Fibroblast of villous mesenchyme (primary cell): ENCODE results near the gene MCC. TPM values are rescaled to one million over a fixed set of nuclear protein-coding genes. Genes with fewer than 3 reads are reported as not detected.

Experiments used
- DNase-seq: peaks from one replicate; pipeline ENCODE4 v3.0.0-alpha.2; 2010; ENCODE audit warnings: low read depth
- H3K4me3 ChIP-seq: 2 replicates; pipeline ENCODE4 v1.5.1; 2011; ENCODE audit warnings: low read depth, mild to moderate bottlenecking, low read length
- CTCF ChIP-seq: IDR thresholded peaks from 2 replicates; pipeline ENCODE4 v1.5.1; 2012; ENCODE audit warnings: low read depth, mild to moderate bottlenecking, low read length; ENCODE audit not compliant: insufficient read depth
- total RNA-seq: library from RNA; depleted of rRNA; stranded (reverse); fragments of >200 nt; gene quantifications from 2 replicates; pipeline ENCODE4 v1.2.3, GENCODE V29; 2012

The MCC gene
- total RNA-seq, 1 donor = 37.6 TPM

DNA sequence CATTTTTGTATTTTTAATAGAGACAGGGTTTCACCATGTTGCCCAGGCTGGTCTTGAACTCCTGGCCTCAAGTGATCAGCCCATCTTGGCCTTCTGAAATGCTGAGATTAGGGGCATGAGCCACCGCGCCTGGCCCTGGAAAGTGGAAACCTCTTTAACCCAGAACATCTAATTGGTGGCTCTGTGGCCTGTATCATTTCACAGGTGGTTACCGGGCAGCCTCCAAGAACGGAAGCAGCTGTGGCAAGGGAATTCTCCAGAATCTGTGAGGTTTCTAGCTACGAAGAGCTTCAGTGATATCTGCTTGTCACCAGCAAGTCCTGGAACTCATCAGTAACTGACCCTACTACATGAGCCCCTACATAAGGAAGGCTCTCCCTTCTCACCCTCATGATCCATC lies 316.7 kb downstream of the MCC start:
- no peak overlapping the region for H3K4me3 ChIP-seq
- DNase-seq = no peak

DNA sequence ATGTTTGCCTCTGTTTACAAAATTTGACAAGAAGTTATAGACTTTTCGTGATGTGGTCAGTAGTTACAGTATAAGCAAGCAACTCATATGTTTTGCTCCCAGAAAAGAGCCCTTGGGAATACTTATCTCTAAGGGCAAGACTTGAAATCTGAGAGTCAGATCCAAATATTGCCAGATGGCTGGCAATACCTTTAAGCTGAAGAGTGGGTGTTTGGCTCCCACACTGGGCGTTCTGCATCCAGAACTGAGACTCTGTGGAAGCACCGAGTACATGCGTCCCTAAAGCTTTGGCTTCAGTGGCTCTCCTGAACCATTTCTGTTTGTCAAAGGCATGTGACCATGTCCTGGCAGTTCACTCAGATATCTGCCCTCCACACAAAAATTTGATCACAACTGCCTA lies 317.5 kb downstream of the MCC start:
- TF ChIP-seq CTCF = no peak
- DNase-seq = peak; percentile 64
- H3K4me3 ChIP-seq = no peak overlapping the region

More for the DNA sequence above, 316.7 kb downstream of the MCC start:
- TF ChIP-seq CTCF = no peak

- DNase-seq = peak; percentile 74
- H3K4me3 ChIP-seq = no peak overlapping the region
- no peak for TF ChIP-seq CTCF
These were observed 318.5 kb downstream of the MCC start for GRCh38 chr5:113169720-113170119.

DNA sequence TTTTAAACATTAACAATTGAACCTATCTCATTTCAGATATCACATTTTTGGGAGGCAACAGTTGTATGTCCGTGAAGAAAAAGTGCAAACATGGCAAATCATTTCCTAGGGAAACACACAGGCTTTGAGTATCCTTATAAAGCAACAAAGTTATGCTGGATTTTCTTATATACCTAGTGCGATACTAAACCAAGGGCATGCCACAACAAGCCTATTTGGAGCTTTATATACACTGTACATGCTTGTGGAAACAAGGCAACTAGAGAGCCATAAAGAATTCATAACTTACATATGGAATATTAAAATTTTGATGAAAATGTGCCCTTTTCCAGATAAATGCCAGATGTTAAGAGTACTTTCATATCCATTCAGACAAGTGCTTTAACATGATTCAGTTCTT lies 320.3 kb downstream of the MCC start:
- no peak for TF ChIP-seq CTCF
- no peak overlapping the region for H3K4me3 ChIP-seq
- DNase-seq = no peak

- H3K4me3 ChIP-seq = no peak overlapping the region
- TF ChIP-seq CTCF = no peak
- DNase-seq = peak; percentile 70
These were observed 321.3 kb downstream of the MCC start for GRCh38 chr5:113166852-113167366.

DNA sequence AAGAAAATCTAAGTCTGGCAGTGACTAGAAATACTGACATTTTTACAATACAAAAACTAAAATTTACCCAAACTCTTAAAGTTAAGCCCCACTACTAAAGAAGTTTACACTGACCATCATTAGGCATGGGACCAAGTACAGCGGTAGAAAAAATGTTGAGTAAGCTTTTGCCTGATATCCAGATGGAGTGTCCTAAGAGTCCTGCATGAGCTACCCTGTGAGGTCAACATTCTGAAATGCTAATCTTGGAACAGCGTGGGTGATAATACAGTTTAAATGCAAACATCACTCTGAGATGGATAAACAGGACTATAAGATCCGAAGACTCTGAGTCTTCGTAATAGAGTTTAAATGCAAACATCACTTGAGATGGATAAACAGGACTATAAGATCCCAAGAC lies 322.0 kb downstream of the MCC start:
- H3K4me3 ChIP-seq = no peak overlapping the region
- DNase-seq = peak; percentile 89

More for the DNA sequence above, 322.0 kb downstream of the MCC start:
- TF ChIP-seq CTCF = no peak
